ENCODE data around the gene LTBP3. TPM values are rescaled to one million over a fixed set of nuclear protein-coding genes. Genes with fewer than 3 reads are reported as not detected.
A peak's percentile ranks its signal among the peaks of the same experiment; 100 is the strongest.

Gene LTBP3
- total RNA-seq, 1 experiment from 2014 or later = 92.1 TPM

DNA sequence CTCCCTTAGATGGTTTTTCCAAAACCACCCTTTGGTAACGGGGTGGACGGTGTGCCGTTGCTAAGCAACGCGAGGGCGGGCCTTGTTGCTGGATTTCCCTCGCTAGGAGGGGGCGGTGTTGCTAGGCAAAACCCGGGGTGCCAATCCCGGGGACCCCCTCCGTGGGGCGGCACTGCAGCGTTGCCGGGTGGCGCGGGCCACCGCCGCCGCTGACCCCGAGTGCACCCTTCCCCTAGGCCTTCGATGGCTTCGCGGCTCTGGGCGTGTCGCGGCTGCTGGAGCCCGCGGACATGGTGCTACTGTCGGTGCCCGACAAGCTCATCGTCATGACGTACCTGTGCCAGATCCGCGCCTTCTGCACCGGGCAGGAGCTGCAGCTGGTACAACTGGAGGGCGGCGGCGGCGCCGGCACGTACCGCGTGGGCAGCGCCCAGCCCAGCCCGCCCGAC is 26.6 kb upstream of the LTBP3 start:
- POLR2A ChIA-PET (ENCODE audit: low non-redundant PET) = no interaction called here
- H3K4me3 ChIP-seq (ENCODE audit: low read depth, low read length, poor library complexity, severe bottlenecking) = no peak overlapping the region
- no TSS peak for BruUV-seq (replicated peaks)

DNA sequence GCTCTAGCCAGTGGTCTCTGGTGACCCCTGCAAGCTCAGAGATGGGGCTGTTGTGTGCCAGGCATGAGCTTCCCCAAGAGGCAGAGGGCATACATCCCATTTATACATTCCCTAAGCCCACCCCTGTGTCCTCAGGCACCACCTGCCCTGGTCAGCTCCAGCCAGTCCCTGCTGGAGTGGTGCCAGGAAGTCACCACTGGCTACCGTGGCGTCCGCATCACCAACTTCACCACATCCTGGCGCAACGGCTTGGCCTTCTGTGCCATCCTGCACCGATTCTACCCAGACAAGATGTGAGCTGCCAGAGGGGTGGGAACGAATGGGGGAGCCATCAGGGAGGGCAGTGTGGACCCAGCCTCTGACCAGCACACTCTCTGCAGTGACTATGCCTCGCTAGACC is 25.9 kb upstream of the LTBP3 start:
- H3K36me3 ChIP-seq (ENCODE audit: insufficient read depth, low read length, poor library complexity, severe bottlenecking) = peaks cover 7% of the 10 kb centered on the region
- CTCF ChIA-PET = interaction anchor here (0.6 kb wide), 1 partner anchor 109 kb away, joined by 3 read pairs; no protein-coding TSS in a partner anchor
- intact Hi-C loops (cut with micrococcal nuclease; ENCODE audit: unreplicated experiment) = no loop called here

More for the DNA sequence above, 26.6 kb upstream of the LTBP3 start:
- H3K9me3 ChIP-seq (ENCODE audit: low read depth, low read length, poor library complexity, severe bottlenecking) = no peaks in the 10 kb centered on the region
- intact Hi-C loops (cut with micrococcal nuclease; ENCODE audit: unreplicated experiment) = no loop called here
- H3K27ac ChIP-seq (ENCODE audit: low read depth, low read length, poor library complexity, severe bottlenecking) = no peak overlapping the region
- peaks cover 5% of the 10 kb centered on the region for H3K36me3 ChIP-seq (ENCODE audit: insufficient read depth, low read length, poor library complexity, severe bottlenecking)
- CTCF ChIA-PET = interaction anchor here (0.6 kb wide), 1 partner anchor 108 kb away, joined by 3 read pairs; no protein-coding TSS in a partner anchor
- no peak for DNase-seq (ENCODE audit: low spot score)
- H3K4me1 ChIP-seq (ENCODE audit: insufficient read depth, low read length, poor library complexity, severe bottlenecking) = no peaks in the 10 kb centered on the region
- no peaks in the 10 kb centered on the region for H3K27me3 ChIP-seq (replicated peaks; ENCODE audit: insufficient read depth, low read depth, low read length, poor library complexity)
- no peak for TF ChIP-seq EZH2 (IDR thresholded peaks at IDR 0.05; ENCODE audit: borderline replicate concordance, low read depth, low read length, poor library complexity, severe bottlenecking)
- TF ChIP-seq, protein P1, sequence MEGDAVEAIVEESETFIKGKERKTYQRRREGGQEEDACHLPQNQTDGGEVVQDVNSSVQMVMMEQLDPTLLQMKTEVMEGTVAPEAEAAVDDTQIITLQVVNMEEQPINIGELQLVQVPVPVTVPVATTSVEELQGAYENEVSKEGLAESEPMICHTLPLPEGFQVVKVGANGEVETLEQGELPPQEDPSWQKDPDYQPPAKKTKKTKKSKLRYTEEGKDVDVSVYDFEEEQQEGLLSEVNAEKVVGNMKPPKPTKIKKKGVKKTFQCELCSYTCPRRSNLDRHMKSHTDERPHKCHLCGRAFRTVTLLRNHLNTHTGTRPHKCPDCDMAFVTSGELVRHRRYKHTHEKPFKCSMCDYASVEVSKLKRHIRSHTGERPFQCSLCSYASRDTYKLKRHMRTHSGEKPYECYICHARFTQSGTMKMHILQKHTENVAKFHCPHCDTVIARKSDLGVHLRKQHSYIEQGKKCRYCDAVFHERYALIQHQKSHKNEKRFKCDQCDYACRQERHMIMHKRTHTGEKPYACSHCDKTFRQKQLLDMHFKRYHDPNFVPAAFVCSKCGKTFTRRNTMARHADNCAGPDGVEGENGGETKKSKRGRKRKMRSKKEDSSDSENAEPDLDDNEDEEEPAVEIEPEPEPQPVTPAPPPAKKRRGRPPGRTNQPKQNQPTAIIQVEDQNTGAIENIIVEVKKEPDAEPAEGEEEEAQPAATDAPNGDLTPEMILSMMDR (conservative IDR thresholded peaks at IDR 0.05; ENCODE audit: low read depth, low read length) = no peak

GRCh38 chr11:65583589-65583988 is 25.4 kb upstream of the LTBP3 start:
- no peak for DNase-seq (ENCODE audit: low spot score)
- CTCF ChIA-PET = no interaction called here
- Histone ChIP-seq H3K36me3 (ENCODE audit: insufficient read depth, low read length, poor library complexity, severe bottlenecking) (peaks cover 7% of the 10 kb centered on the region), H3K4me3 (ENCODE audit: low read depth, low read length, poor library complexity, severe bottlenecking) (no peak overlapping the region), H3K4me1 (ENCODE audit: insufficient read depth, low read length, poor library complexity, severe bottlenecking) (no peaks in the 10 kb centered on the region), H3K9me3 (ENCODE audit: low read depth, low read length, poor library complexity, severe bottlenecking) (no peaks in the 10 kb centered on the region), H3K27me3 (replicated peaks; ENCODE audit: insufficient read depth, low read depth, low read length, poor library complexity) (no peaks in the 10 kb centered on the region), H3K27ac (ENCODE audit: low read depth, low read length, poor library complexity, severe bottlenecking) (peak overlapping the region; percentile 40)
- intact Hi-C loops (cut with micrococcal nuclease; ENCODE audit: unreplicated experiment) = no loop called here
- POLR2A ChIA-PET (ENCODE audit: low non-redundant PET) = no interaction called here
- BruUV-seq (replicated peaks) = no TSS peak
- TF ChIP-seq, protein P1 (conservative IDR thresholded peaks at IDR 0.05; ENCODE audit: low read depth, low read length) = no peak
- no peak for TF ChIP-seq EZH2 (IDR thresholded peaks at IDR 0.05; ENCODE audit: borderline replicate concordance, low read depth, low read length, poor library complexity, severe bottlenecking)

More for the DNA sequence above, 25.9 kb upstream of the LTBP3 start:
- Histone ChIP-seq H3K4me1 (ENCODE audit: insufficient read depth, low read length, poor library complexity, severe bottlenecking) (no peaks in the 10 kb centered on the region), H3K9me3 (ENCODE audit: low read depth, low read length, poor library complexity, severe bottlenecking) (no peaks in the 10 kb centered on the region), H3K27ac (ENCODE audit: low read depth, low read length, poor library complexity, severe bottlenecking) (no peak overlapping the region), H3K27me3 (replicated peaks; ENCODE audit: insufficient read depth, low read depth, low read length, poor library complexity) (no peaks in the 10 kb centered on the region), H3K4me3 (ENCODE audit: low read depth, low read length, poor library complexity, severe bottlenecking) (no peak overlapping the region)
- no peak for DNase-seq (ENCODE audit: low spot score)
- TF ChIP-seq, protein P1 (conservative IDR thresholded peaks at IDR 0.05; ENCODE audit: low read depth, low read length) = no peak
- TF ChIP-seq EZH2 (IDR thresholded peaks at IDR 0.05; ENCODE audit: borderline replicate concordance, low read depth, low read length, poor library complexity, severe bottlenecking) = no peak
- no TSS peak for BruUV-seq (replicated peaks)
- POLR2A ChIA-PET (ENCODE audit: low non-redundant PET) = no interaction called here
